ENCODE data around the gene CFAP61.

CFAP61 gene

DNA sequence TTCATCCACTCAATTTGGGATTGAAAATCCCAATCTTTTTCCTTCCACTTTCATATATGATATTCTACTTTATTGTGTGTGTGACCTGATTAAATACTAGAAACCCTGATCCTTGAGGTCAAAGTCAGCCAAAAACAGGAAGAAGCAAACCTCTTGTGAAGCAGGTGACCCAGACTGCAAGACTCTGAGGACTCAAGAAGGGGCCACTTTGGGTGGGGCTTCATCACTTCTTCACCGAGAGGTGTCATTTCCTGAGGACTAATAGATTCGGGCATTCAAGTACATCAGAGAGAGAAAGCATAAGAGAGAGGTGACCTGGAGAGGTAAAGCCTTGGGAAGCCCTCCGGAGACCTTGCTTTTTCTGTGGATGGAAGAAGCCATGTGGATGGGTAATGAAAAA is 129.0 kb downstream of the CFAP61 start:
- no peak for DNase-seq (ENCODE audit: low read depth)

DNA sequence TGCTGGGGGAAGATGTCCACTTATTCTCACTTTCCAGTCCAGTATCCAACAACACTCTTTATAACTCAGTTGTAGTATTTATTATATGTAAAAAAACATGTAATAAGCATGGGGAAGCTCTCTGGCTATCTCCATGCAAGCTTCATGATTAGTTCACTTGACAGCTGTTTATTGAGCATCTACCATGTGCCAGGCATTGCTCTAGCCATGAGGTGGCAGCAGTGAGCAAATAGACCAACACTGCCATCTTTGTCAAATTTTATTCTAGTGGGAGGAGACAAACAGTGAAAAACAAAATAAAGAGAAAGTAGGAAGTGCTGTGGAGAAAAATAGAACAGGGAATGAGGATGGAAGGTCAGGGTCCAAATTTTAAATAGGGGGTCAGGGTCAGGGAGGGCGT is 131.8 kb downstream of the CFAP61 start:
- DNase-seq (ENCODE audit: low read depth): no peak

DNA sequence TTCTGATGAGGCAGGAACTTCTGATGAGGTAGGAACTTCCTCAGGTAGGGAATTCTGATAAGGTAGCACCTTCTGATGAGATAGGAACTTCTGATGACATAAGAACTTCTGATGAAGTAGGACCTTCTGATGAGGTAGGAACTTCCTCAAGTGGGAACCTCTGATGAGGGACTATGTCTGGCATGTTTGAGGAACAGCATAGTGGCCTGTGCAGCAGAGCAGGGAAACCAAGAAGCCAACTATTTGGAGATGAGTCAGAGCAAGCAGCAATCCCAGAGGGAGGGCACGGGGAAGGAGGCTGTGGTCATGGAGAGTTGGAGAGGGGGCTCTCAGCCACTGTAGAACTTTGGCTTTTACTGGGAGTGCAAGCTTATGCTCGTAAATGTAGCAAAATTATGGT is 132.4 kb downstream of the CFAP61 start:
- DNase-seq (ENCODE audit: low read depth): no peak

DNA sequence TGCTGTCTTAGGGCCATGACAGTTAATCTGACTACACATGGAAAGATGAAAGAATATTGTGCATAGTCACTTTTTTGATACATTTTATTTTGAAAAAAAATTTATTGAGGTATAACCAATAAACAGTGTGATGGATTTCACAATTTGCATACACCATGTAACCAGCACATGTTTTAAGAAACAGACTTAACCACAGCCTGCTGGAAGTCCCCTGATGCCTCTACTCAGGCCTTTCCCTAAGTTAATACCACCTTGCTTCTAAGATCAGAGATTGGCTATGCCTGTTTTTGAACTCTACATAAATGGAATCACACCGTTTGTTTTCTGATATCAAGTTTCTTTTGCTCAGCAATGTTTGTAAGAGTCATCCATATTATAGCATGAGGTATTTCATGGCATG is 136.3 kb downstream of the CFAP61 start:
- DNase-seq (ENCODE audit: low read depth): no peak

DNA sequence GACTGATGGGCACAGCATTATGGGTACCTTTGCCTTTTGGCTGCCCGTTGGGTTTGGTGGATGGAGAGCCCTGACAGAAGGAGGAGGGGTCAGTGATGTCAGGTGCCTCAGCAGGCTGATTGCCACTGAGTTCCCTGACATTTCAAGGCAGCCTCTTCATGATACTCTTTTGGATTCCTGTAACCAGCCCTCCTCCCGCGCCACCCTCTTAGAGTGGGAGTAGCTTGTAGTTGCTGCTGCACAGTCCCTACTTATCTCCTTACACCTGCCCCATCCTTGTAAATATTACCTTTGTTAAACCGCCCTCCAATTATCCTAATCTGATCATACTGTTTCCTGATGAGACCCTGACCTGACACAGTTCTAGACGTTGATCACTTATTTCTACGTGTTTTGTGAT is 140.0 kb downstream of the CFAP61 start:
- no peak for DNase-seq (ENCODE audit: low read depth)

DNA sequence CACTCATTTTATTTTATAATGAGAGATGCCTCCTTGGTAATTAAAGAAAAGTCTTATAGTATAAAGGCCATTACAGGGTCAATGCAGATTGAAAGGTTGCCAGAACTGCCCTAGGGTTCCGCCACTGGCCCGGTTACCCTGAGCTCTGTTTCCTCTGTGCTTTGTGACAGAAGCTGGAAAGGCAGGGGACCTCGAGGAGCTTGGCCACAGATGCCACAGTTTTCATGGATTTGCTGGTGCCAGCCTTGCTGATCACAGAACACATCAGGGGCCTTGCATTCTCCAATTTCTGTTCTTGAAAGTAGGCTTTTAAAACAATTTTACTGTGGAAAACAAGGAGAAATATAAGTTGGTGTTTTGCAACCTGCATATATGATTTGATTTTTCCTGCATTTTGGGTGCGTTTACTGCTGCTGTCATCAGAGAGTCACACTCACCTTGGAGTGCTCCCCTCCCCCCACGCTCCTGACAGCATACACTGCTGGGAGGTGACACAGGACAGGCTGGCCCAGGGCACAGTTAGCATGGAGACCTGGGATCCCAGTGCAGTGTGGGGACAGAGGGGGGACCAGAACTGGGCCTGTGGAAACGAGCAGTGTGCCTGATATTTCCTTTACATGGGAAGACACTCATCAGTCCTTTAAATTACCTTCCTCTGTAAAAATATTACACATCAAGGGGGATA is 142.8 kb downstream of the CFAP61 start:
- no peak for DNase-seq (ENCODE audit: low read depth)

DNA sequence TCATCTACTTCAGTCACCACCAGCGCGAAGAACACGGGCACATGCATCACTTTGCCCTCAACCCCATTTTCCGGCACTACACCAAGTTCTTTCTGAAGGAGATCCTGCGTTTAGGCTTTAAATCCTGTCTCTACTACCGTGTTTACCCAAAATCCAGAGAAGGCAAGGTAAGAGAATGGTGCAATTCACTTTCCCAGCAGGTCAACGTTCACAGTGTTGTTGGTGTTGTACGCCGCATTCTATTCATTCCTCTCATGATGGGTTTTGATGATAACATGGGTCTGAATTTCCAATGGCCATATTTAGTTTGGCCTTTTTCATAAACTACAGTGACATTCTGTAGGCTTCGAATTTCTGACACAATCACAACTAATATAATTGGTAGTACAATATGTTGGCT is 144.3 kb downstream of the CFAP61 start:
- DNase-seq (ENCODE audit: low read depth): no peak

DNA sequence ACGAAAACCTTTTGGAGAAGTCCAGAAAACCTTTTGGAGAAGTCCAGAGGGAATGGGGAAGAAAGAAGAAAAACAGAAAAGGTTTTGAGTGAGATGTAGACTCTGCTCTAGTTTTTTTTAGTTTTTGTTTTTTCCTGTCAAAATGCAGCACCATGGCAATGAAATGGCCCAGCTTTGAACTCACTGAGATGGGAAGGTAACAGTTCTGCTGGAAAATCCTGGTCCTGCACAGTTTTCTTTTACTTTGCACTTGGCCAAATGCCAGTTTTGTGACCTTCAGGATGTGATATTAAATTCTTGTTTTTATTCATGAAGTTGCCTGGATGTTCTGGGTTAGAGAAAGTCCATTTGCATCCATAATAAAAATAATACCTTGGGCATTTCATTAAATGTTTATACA is 145.7 kb downstream of the CFAP61 start:
- no peak for DNase-seq (ENCODE audit: low read depth)

DNA sequence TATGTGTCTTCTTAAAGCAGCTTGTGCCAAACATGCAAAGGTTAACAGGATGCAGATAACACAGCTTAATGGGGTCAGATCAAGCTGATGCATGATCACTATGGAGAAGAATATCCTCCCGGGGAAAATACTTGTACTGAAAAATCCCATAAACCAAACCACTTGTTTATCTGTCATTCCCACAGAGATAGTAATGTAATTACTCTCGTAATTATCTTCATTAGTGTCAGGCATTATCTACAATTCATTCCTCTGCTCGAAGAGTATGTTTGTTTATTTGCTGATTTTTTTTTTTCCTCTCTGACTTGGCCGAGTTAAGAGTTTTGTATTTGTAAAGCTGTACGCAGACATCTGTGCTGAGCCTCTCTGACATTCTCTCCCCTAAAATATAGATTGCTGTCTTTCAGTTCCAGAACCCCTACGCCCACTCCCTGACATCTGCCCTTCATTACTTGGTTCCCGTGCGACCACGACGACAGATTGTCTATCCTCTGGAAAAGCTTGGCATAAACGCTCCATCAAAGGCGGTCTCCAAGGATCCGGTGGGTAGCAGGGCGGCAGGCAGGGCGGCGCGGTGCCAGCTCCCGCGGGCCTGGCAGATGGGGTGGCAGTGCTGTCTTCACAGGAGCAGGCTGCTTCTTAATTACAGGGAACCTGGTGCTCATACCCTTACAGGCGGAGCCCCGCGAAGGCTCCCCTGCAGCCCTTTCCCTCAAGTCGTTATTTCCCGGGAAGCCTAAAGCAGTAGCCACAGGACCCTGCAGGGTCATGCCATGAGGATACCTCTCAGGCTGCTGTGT is 147.2 kb downstream of the CFAP61 start:
- DNase-seq (ENCODE audit: low read depth): no peak

DNA sequence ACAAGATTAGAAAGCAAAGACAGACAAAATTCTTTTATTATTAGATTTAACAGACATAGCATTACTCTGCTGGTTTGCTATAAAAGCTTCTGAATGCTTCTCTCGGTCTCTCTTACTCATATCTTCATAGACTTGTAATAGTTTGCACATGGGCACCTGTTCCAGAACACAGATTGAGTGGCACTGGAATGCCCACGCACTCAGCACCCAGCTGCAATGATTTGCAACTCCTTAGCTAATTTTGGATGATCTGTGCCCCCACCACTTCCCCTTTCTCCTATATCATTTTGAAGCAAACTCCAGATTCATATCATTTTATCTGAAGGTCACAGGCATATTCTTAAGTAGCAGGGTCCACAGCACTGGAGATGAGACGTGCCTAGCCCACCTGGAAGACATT is 148.8 kb downstream of the CFAP61 start:
- DNase-seq (ENCODE audit: low read depth): no peak

DNA sequence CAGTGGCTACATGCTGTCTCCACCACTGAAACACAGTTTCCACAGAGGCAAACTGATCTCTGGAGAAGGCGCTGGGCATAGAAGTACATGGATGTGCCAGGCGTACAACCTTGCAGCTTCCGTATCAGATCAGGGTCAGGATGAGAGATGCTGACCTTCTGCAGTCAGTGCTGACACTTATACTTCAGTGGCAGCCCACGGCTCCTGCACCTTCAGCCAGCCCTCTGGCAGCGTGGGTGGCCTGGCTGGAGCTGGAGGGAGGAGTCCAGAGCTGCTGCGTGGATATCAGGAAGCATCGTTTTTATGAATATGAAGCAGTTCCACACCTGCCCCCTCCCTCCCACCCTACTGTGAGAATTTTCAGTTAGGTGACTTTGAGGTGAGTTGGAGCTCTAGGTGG is 149.3 kb downstream of the CFAP61 start:
- DNase-seq (ENCODE audit: low read depth): no peak

DNA sequence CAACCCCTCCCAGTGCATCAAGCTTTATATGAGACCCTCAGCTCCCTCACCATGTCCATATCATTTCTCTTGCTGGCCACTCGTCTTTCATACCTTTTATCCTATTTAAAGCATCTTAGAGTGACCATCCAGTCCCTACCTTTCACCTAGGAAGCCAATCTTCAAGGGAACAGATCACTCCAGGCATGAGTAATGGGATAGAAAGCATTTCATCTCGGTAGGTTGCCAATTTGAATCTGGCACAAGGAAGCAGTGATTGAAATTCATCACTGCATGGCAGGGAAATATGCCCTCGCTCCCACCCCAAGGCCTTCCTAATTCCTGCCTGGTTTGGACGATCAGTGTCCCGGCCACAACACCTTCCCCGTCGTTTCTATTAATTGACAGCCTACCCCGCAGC is 150.4 kb downstream of the CFAP61 start:
- DNase-seq (ENCODE audit: low read depth): no peak

DNA sequence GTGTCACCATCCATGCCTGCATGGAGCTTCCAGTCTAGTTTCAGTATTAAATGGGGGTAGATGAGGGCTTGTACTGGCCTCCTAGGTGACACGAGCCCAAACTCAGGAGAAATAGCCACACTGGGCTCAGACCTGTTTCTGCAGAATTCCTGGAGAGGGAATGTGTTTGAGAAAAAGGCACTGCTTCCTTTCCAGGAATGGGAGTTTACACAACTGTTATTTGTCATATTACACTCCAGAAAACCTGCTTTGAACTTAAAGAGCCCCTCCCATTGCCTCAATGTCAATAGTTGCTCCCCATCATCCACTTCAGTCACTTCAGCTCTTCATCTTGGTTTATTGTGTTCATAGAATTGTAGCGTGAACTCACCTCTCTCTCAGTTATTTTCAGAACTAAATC is 151.5 kb downstream of the CFAP61 start:
- DNase-seq (ENCODE audit: low read depth): no peak

DNA sequence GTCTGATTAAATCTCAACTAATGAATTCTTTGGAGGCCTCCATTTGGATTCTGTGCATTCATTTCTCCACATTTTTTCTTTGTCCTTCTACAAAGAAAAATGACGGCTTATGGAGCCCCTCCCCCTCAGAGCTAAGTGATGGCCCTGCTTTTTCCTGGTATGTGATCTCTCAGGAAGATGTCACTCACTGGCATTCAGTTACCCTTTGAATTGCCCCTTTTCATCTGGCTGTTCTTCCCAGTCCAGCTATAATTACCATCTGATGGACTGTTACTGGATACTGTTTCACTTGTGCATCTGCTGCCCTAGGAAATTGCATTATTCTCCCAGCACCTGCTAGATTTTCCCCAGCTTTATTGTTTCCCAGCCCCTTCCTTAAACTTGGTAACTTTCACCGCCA is 151.9 kb downstream of the CFAP61 start:
- no peak for DNase-seq (ENCODE audit: low read depth)

DNA sequence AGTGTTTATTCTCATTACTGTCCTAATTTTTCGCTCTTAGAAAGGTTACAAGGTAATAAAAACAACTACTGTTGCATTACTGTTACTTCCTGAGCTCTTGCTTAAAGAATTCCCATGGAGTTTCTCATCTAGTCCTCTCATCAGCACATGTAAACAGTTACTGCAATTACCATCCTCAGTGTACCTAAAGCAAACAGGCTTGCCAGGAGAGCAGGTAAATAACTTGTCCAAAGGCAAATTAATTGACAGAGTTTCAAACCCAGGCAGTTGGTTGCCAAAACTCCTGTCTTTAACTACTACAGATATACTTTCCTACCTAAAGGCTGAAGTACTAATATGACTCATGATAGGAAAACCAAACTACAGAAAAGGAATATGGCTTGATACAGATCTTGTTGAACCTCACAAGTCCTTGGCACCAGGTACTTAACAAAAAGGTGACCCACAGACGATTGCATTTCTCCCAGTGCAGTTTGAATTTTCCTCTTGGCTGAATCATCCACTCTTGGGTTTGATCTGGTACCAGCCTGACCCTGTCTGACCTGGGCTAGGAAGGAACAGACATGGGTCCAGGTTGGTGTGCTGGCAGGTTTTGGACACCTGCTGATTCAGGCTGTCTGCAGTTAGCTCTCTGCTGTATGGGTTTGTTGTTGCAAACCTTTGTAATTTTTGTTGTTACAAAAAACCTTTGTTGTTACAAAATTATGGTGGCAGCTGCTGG is 153.0 kb downstream of the CFAP61 start:
- no peak for DNase-seq (ENCODE audit: low read depth)

DNA sequence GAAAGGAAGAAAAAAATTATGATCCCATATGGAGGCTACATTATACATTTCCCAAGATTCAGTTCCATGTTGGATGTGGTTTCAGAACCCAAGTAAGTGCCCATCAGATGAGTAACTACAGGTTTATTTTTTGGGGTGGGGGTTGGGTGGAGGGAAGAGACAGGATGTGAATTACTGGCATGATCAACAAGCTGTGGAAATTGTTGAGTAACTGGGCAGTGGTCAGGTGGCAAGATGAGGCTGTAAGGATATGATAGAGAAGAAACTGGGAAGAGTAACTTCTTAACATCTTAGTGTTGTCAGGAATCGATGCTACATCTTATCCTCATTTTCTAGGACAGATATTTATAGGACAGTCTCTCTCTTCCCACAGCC is 153.5 kb downstream of the CFAP61 start:
- no peak for DNase-seq (ENCODE audit: low read depth)

DNA sequence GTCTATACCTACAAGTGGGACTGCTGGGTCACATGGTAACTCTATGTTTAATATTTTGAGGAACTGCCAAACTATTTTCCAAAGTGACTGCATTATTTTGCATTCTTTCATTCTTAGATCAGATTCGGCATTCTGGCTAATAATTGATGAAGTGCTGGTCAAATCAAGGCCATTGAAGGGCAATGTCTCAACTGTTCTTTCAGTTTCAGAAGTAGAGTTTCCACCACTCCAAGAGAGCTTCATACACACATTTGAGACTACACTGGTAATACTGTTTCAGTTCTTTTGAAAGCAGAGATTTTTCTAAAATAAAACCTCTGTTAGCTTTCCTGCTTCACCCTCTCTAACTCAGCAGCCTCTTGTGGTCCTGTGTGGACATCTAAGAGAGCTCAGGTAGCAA is 154.5 kb downstream of the CFAP61 start:
- DNase-seq (ENCODE audit: low read depth): no peak

DNA sequence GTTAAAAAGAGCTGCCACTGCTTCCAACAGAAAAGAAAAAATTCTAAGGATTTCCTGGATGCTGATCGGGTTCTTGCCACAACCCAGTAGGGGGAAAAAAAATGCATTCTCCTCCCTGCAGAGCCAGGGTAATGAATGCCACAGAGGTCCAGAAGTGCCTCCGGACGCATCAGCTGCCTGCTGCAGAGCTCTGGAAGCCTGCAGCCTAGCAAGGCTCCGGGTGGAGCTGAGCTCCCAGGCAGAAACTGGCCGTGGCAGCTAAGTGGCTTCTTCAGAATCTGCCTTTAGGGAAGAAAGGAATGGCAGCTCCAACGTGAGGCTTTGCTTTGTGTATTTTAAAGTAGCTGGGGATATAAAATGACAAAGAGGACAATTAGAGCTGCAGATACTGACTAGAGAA is 155.0 kb downstream of the CFAP61 start:
- no peak for DNase-seq (ENCODE audit: low read depth)

DNA sequence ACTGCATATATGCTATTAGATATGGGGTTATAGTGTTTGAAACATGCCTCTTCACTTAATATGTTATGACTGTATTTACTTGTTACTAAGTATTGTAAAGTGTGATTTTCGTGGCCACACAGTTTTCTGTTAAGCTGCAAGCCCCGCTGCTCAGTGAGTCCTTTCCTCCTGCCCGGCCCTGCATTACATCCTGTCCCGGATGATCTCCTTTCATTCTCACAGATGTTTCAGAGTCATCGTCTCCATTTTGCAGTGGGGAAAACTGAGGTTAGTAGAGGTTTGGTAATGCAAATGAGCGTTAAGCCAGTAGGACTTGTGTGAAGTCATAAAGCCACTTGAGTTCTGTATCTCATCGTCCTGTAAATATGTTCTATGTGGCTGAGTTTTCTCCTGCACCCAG is 155.5 kb downstream of the CFAP61 start:
- DNase-seq (ENCODE audit: low read depth): no peak

DNA sequence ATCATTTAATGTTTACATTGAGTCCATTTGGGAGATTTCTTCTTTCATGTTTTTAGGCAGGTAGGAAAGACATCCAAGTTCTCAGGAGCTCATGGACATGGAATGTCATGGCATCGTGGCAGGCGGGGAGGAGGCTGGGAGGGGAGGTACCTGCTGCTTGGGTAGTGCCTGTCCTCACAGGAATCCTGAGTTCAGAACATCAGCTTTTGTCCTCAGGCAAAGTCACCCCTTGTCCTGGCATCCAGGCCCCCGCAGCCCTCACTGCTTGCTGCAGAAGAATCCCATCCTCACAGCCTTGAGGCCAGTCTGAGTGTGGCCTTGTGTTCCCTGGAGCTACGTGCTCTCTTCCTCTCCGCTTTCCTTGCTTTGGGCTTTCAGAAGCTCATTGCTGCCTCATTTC is 157.4 kb downstream of the CFAP61 start:
- DNase-seq (ENCODE audit: low read depth): no peak

DNA sequence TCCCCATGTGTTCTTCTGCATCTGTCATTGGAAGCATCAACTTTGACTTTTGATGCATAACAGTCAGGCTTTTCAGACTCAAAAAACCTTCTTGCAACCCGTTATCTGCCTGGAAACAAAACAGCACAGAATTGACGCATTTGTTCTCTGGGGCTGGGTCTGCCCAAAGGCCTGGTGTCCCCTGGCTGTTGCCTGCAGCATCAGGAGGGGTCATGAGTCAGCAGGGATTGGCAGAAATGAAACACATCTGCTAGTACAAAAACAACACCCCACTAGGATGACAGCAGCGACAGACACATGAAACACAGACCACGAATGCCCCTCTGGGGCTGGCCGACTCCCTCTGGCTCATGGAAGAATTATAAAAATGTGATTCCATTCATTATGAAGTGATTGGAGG is 158.0 kb downstream of the CFAP61 start:
- DNase-seq (ENCODE audit: low read depth): no peak

DNA sequence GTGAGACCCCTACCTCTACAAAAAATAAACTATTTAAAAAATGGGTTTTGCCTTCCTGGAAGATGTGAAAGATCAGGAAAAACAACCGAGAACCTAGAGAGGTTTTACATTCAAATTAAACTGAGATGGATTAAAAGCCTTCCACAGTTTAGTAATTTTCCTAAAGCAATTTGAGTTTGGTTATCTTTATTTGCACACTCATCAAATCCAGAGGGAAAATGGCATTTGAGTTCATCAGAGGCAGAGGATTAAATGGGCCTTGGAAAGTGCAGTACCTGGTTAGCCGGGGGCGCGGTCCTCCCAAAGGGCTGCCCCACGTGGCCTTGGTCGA is 158.6 kb downstream of the CFAP61 start:
- DNase-seq (ENCODE audit: low read depth): no peak

DNA sequence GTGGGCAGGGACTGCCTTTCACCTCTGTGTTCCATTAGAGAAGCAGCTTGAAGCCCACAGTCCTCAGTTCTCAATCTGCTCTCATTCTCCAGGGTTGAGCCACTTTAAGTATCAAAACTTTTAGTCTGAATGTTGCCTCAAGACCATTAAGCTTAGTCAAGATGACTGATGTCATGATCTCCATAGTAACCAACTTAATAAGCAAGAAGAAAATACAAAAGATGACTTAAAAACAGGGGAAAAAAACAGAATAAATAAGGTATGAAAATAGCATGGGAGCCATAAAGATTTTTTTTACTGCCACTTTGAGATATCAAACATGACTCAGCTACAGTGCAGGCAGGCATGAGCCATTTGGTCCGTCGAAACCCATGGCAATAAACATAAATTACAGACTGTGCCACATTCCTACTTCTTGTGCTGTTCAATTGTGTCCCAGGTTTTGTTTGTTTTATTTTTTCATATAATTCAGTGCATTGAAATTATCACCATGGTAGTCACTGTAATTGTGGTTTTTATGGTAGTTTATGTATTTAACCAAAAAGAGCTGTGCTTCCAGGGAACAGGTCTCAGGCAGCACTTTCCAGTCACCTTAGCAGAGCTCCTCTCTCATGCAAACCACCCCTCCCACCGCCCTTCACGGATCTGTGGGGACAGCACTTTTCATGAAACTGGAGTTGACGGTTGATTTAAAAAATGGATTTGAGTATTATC is 159.1 kb downstream of the CFAP61 start:
- no peak for DNase-seq (ENCODE audit: low read depth)
